B cell (primary cell): ENCODE results near the gene ZFC3H1. TPM values are rescaled to one million over a fixed set of nuclear protein-coding genes. Genes with fewer than 3 reads are reported as not detected.

Experiments
- ATAC-seq: fragments of 200-7000 bp; cut with Tn5 transposase; one replicate; pipeline ENCODE4 v1.10.0; 2021; ENCODE audit warnings: low read depth, mild to moderate bottlenecking, moderate number of reproducible peaks, moderate library complexity
- CTCF ChIA-PET: fragments of 350-600 bp; sonication (Branson Sonifier 250); formaldehyde crosslinking; loops from one replicate; lab custom pipeline; 2021; ENCODE audit warnings: antibody characterized with exemption, inconsistent platforms; lab: Charles Lee
- POLR2A ChIA-PET: fragments of 350-600 bp; sonication (Branson Sonifier 250); formaldehyde crosslinking; loops from one replicate; lab custom pipeline; 2021; ENCODE audit warnings: antibody characterized with exemption; lab: Charles Lee
- DNase-seq: peaks from one replicate; pipeline ENCODE4 v3.0.0; 2013
- H2AFZ ChIP-seq: 2 replicates; pipeline ENCODE4 v1.6.1; 2012; ENCODE audit warnings: mild to moderate bottlenecking, low read depth, low read length; ENCODE audit not compliant: insufficient read depth, poor library complexity, severe bottlenecking
- H3K27ac ChIP-seq, 2 donors: 1 replicate in 1 of 2; 2 replicates in 1 of 2; pipeline ENCODE4 v1.5.1; 2012 to 2013; ENCODE audit warnings: low read length in 2 of 2, mild to moderate bottlenecking in 2 of 2, moderate library complexity in 1 of 2
- H3K27me3 ChIP-seq, 4 experiments: fragments of 200-600 bp in 1 of 4; sonication (generic) in 1 of 4; replicated peaks in 1 of 4; 1 replicate in 2 of 4; 2 replicates in 2 of 4; pipeline versions ENCODE4 v1.6.1 to v1.7.0; 2013 to 2016; ENCODE audit warnings: low read length in 3 of 4, mild to moderate bottlenecking in 2 of 4, mixed read lengths in 1 of 4, moderate library complexity in 1 of 4; ENCODE audit not compliant: insufficient read depth in 4 of 4, control insufficient read depth in 3 of 4; ENCODE audit errors: control extremely low read depth in 1 of 4
- H3K36me3 ChIP-seq, 2 experiments: replicated peaks in 1 of 2; 1 replicate in 1 of 2; 2 replicates in 1 of 2; pipeline versions ENCODE4 v1.6.1 to v1.7.1; 2013; ENCODE audit warnings: low read length in 1 of 2; ENCODE audit not compliant: insufficient read depth in 2 of 2, control insufficient read depth in 1 of 2; ENCODE audit errors: control extremely low read depth in 1 of 2, extremely low read depth in 1 of 2
- H3K4me1 ChIP-seq, 2 donors: fragments of 200-600 bp in 1 of 2; sonication (generic) in 1 of 2; 1 replicate in 1 of 2; 2 replicates in 1 of 2; pipeline versions ENCODE4 v1.5.1 to v1.6.1; 2013 to 2017; ENCODE audit warnings: low read length in 2 of 2; ENCODE audit not compliant: control insufficient read depth in 2 of 2, insufficient read depth in 2 of 2
- H3K4me2 ChIP-seq: replicated peaks from 2 replicates; pipeline ENCODE3; 2012; ENCODE audit warnings: mild to moderate bottlenecking, low read depth, low read length; ENCODE audit not compliant: poor library complexity, severe bottlenecking
- H3K4me3 ChIP-seq, 5 experiments: fragments of 200-600 bp in 1 of 5; sonication (generic) in 1 of 5; 1 replicate in 3 of 5; 2 replicates in 2 of 5; pipeline versions ENCODE4 v1.5.1 to v1.7.0; 2011 to 2016; ENCODE audit warnings: low read length in 4 of 5, mild to moderate bottlenecking in 4 of 5, low read depth in 2 of 5, control low read depth in 1 of 5, moderate library complexity in 1 of 5; ENCODE audit not compliant: insufficient read depth in 1 of 5; ENCODE audit errors: control extremely low read depth in 1 of 5, extremely low read depth in 1 of 5
- H3K79me2 ChIP-seq: fragments of 200-600 bp; sonication (generic); one replicate; pipeline ENCODE4 v1.6.0; 2016; ENCODE audit warnings: low read length; ENCODE audit not compliant: control insufficient read depth, insufficient read depth
- H3K9ac ChIP-seq: fragments of 200-600 bp; sonication (generic); 2 replicates; pipeline ENCODE4 v1.6.1; 2017; ENCODE audit warnings: mild to moderate bottlenecking, low read length, moderate library complexity
- H3K9me3 ChIP-seq, 3 donors: one replicate each; pipeline versions ENCODE4 v1.6.1 to v1.7.1; 2013; ENCODE audit warnings: low read length in 2 of 3; ENCODE audit not compliant: control insufficient read depth in 2 of 3, insufficient read depth in 1 of 3; ENCODE audit errors: control extremely low read depth in 1 of 3
- H4K20me1 ChIP-seq: 2 replicates; pipeline ENCODE4 v1.6.0; 2012; ENCODE audit warnings: mild to moderate bottlenecking, low read length; ENCODE audit not compliant: insufficient read depth, control insufficient read depth, poor library complexity, severe bottlenecking
- H3K27ac Mint-ChIP-seq: one replicate; pipeline ENCODE4 v1.8.0; 2021; ENCODE audit warnings: mixed read lengths
- H3K27me3 Mint-ChIP-seq: one replicate; pipeline ENCODE4 v1.8.0; 2021; ENCODE audit warnings: mixed read lengths
- H3K4me1 Mint-ChIP-seq: one replicate; pipeline ENCODE4 v1.8.0; 2021; ENCODE audit warnings: mixed read lengths
- H3K4me3 Mint-ChIP-seq: one replicate; pipeline ENCODE4 v1.8.0; 2021; ENCODE audit warnings: mixed read lengths
- H3K9me3 Mint-ChIP-seq: one replicate; pipeline ENCODE4 v1.8.0; 2022; ENCODE audit warnings: mixed read lengths; ENCODE audit not compliant: insufficient read depth
- EZH2 ChIP-seq: IDR thresholded peaks from 2 replicates; pipeline ENCODE4 v1.6.1; 2012; ENCODE audit warnings: borderline replicate concordance, low read depth, mild to moderate bottlenecking, moderate library complexity, low read length; ENCODE audit not compliant: insufficient read depth, poor library complexity, severe bottlenecking
- WGBS: methylation state at CpG from one replicate; pipeline ENCODE4 v1.1.5; 2013; ENCODE audit warnings: missing lambda C conversion rate; ENCODE audit not compliant: insufficient coverage; 5-methylcytosine and 5-hydroxymethylcytosine counted together
- intact Hi-C: fragments of 100-400 bp; cut with micrococcal nuclease; formaldehyde crosslinking; loops from one replicate; pipeline ENCODE4 v1.10.0; 2022
- polyA plus RNA-seq: library from polyadenylated mRNA; depleted of rRNA; stranded (reverse); fragments of >200 nt; gene quantifications from 2 replicates; pipeline ENCODE4 v1.2.3, GENCODE V29; 2012
- total RNA-seq, 2 donors: library from RNA; stranded (reverse); fragments of 120-200 nt in 1 of 2; gene quantifications; 1 replicate in 1 of 2; 2 replicates in 1 of 2; pipeline versions ENCODE4 v1.2.3 to v1.2.4, GENCODE V29; 2013 to 2022
- TF ChIP-seq, protein P1 (sequence below): fragments of 200-600 bp; IDR thresholded peaks from one replicate; pipeline ENCODE4 v1.8.0; 2022; ENCODE audit warnings: antibody characterized with exemption, mild to moderate bottlenecking

ZFC3H1 gene
- total and polyA plus RNA-seq, 2 donors (not counting 1 experiment from before 2014, with no cell fraction given): 55.9 to 141 TPM

DNA sequence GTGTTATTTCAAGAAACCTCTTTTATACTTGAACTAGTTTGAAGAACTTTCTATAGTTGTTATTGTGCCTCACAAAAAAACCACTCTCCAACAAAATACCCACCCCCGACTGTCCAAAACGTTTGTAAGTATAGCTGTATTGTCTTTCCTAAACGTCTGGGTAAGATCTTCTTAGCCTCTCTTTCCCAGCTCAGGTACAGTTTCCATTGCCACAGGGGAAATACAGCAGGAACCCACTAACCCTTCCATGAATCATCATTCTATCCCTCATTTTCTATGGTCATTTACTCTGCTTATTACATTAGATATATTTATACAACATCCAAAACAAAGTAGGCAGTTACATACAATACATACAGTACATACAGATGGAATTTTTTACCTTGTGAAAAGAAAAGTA lies 70.8 kb downstream of the ZFC3H1 start:
- Mint-ChIP-seq H3K4me3 (no peak overlapping the region), H3K9me3 (no peaks in the 10 kb centered on the region), H3K27ac (no peak overlapping the region), H3K4me1 (no peaks in the 10 kb centered on the region), H3K27me3 (peaks cover 55% of the 10 kb centered on the region)
- H4K20me1 ChIP-seq: no peaks in the 10 kb centered on the region
- no peak overlapping the region for H3K4me2 ChIP-seq
- intact Hi-C loops: no loop called here
- TF ChIP-seq EZH2: no peak
- TF ChIP-seq, protein P1, sequence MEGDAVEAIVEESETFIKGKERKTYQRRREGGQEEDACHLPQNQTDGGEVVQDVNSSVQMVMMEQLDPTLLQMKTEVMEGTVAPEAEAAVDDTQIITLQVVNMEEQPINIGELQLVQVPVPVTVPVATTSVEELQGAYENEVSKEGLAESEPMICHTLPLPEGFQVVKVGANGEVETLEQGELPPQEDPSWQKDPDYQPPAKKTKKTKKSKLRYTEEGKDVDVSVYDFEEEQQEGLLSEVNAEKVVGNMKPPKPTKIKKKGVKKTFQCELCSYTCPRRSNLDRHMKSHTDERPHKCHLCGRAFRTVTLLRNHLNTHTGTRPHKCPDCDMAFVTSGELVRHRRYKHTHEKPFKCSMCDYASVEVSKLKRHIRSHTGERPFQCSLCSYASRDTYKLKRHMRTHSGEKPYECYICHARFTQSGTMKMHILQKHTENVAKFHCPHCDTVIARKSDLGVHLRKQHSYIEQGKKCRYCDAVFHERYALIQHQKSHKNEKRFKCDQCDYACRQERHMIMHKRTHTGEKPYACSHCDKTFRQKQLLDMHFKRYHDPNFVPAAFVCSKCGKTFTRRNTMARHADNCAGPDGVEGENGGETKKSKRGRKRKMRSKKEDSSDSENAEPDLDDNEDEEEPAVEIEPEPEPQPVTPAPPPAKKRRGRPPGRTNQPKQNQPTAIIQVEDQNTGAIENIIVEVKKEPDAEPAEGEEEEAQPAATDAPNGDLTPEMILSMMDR: no peak
- peaks cover 0 to 2% (median 0%) of the 10 kb centered on the region in 3 donors for H3K9me3 ChIP-seq
- no peak overlapping the region for H3K27ac ChIP-seq
- H3K79me2 ChIP-seq: no peaks in the 10 kb centered on the region
- H3K36me3 ChIP-seq: no peaks in the 10 kb centered on the region
- no peak overlapping the region for H3K9ac ChIP-seq
- CTCF ChIA-PET: no interaction called here
- H3K4me1 ChIP-seq: no peaks in the 10 kb centered on the region
- WGBS: 70% methylated on average over 3 of the region's 3 CpGs
- no peak overlapping the region for H2AFZ ChIP-seq
- POLR2A ChIA-PET: no interaction called here
- DNase-seq: no peak
- ATAC-seq: no peak
- no peak overlapping the region for H3K4me3 ChIP-seq
- peaks cover 0 to 9% (median 2%) of the 10 kb centered on the region in 4 experiments for H3K27me3 ChIP-seq

DNA sequence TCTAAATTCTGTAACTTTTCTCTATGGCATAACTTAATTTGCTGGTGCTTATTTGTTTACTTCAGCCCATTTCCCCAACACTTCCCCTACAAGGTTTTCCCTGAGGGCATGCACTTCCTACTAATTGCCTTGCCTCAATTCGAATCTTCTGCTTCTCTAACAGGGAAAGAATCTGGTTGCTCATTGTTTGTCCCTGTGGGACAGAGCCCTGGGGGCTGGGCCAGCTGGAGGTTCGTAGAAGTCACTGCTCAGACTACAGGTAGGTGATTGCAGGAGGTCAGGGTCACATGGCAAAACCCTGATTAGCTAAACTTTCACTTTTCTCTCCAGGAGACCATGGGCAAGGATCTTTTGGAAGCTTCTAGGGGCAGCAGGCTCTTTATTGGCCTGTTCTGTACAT lies 72.0 kb downstream of the ZFC3H1 start:
- intact Hi-C loops: no loop called here
- no peak overlapping the region for H3K27ac Mint-ChIP-seq
- H3K9me3 Mint-ChIP-seq: no peaks in the 10 kb centered on the region
- Histone ChIP-seq H2AFZ (no peak overlapping the region), H3K27me3 (peaks cover 0 to 9% (median 2%) of the 10 kb centered on the region in 4 experiments), H3K9me3 (peaks cover 0 to 2% (median 0%) of the 10 kb centered on the region in 3 donors), H3K4me3 (no peak overlapping the region), H3K36me3 (no peaks in the 10 kb centered on the region), H3K4me1 (no peaks in the 10 kb centered on the region), H3K79me2 (no peaks in the 10 kb centered on the region), H4K20me1 (no peaks in the 10 kb centered on the region), H3K9ac (no peak overlapping the region), H3K4me2 (no peak overlapping the region), H3K27ac (no peak overlapping the region)
- CTCF ChIA-PET: no interaction called here
- TF ChIP-seq, protein P1: no peak
- no peak for TF ChIP-seq EZH2
- 73% methylated on average over 2 of the region's 2 CpGs for WGBS
- H3K27me3 Mint-ChIP-seq: peaks cover 56% of the 10 kb centered on the region
- DNase-seq (no peak), ATAC-seq (no peak)
- no peaks in the 10 kb centered on the region for H3K4me1 Mint-ChIP-seq
- POLR2A ChIA-PET: no interaction called here
- H3K4me3 Mint-ChIP-seq: no peak overlapping the region
